ENCODE results near the gene VPS36. TPM values are rescaled to one million over a fixed set of nuclear protein-coding genes. Genes with fewer than 3 reads are reported as not detected.

VPS36 gene
- total RNA-seq, 3 donors from 2014 or later: 44.0 to 97.6 (median 65.5) TPM

- Histone ChIP-seq H3K27me3 (no peaks in the 10 kb centered on the region), H3K4me3 (peak overlapping the region in 2 of 3 donors; percentile 90 to 97), H3K9me3 (no peaks in the 10 kb centered on the region), H3K36me3 (no peaks in the 10 kb centered on the region), H3K27ac (peak overlapping the region in 1 of 2 donors; percentile 97), H3K4me1 (peaks cover 0 to 15% of the 10 kb centered on the region in 2 donors)
- DNase-seq (ENCODE audit: low spot score in 2 of 2): no peak
- TF ChIP-seq POLR2A (IDR thresholded peaks at IDR 0.05): no peak
- TF ChIP-seq POLR2AphosphoS5 (IDR thresholded peaks at IDR 0.05): no peak
- TF ChIP-seq CTCF (IDR thresholded peaks at IDR 0.05): no peak
- intact Hi-C loops (cut with DNase I; ENCODE audit: low total_unique reads): no loop called here
Measured at GRCh38 chr13:52447815-52448552, 2.5 kb downstream of the VPS36 start.

GRCh38 chr13:52447354-52447753, 3.1 kb downstream of the VPS36 start:
- TF ChIP-seq POLR2A (IDR thresholded peaks at IDR 0.05): no peak
- no peak for TF ChIP-seq POLR2AphosphoS5 (IDR thresholded peaks at IDR 0.05)
- no peak for TF ChIP-seq CTCF (IDR thresholded peaks at IDR 0.05)
- Histone ChIP-seq H3K27me3 (no peaks in the 10 kb centered on the region), H3K36me3 (no peaks in the 10 kb centered on the region), H3K27ac (peak overlapping the region in 1 of 2 donors; percentile 21), H3K4me3 (no peak overlapping the region), H3K9me3 (no peaks in the 10 kb centered on the region), H3K4me1 (peaks cover 0 to 15% of the 10 kb centered on the region in 2 donors)
- intact Hi-C loops (cut with DNase I; ENCODE audit: low total_unique reads): no loop called here
- no peak for DNase-seq (ENCODE audit: low spot score in 2 of 2)

GRCh38 chr13:52446265-52446664, 4.2 kb downstream of the VPS36 start:
- intact Hi-C loops (cut with DNase I; ENCODE audit: low total_unique reads): no loop called here
- Histone ChIP-seq H3K4me3 (no peak overlapping the region), H3K27ac (peak overlapping the region in 1 of 2 donors; percentile 40), H3K36me3 (no peaks in the 10 kb centered on the region), H3K27me3 (no peaks in the 10 kb centered on the region), H3K4me1 (peaks cover 0 to 15% of the 10 kb centered on the region in 2 donors), H3K9me3 (no peaks in the 10 kb centered on the region)
- TF ChIP-seq POLR2AphosphoS5 (IDR thresholded peaks at IDR 0.05) (no peak), POLR2A (IDR thresholded peaks at IDR 0.05) (no peak), CTCF (IDR thresholded peaks at IDR 0.05) (no peak)
- no peak for DNase-seq (ENCODE audit: low spot score in 2 of 2)

- Histone ChIP-seq H3K36me3 (peaks cover 4% of the 10 kb centered on the region), H3K4me3 (no peak overlapping the region), H3K27me3 (no peaks in the 10 kb centered on the region), H3K27ac (no peak overlapping the region), H3K4me1 (no peaks in the 10 kb centered on the region), H3K9me3 (no peaks in the 10 kb centered on the region)
- no peak for TF ChIP-seq POLR2A (IDR thresholded peaks at IDR 0.05)
- TF ChIP-seq CTCF (IDR thresholded peaks at IDR 0.05): no peak
- no peak for TF ChIP-seq POLR2AphosphoS5 (IDR thresholded peaks at IDR 0.05)
- no peak for DNase-seq (ENCODE audit: low spot score in 2 of 2)
- intact Hi-C loops (cut with DNase I; ENCODE audit: low total_unique reads): no loop called here
Measured at GRCh38 chr13:52432456-52432855, 18.0 kb downstream of the VPS36 start.

GRCh38 chr13:52428295-52428694, 22.1 kb downstream of the VPS36 start:
- no peak overlapping the region for H3K27ac ChIP-seq
- intact Hi-C loops (cut with DNase I; ENCODE audit: low total_unique reads): loop anchor here (10.0 kb wide), 1 partner anchor 393 kb away; no protein-coding TSS in a partner anchor
- no peaks in the 10 kb centered on the region for H3K9me3 ChIP-seq
- H3K4me1 ChIP-seq: no peaks in the 10 kb centered on the region
- no peaks in the 10 kb centered on the region for H3K27me3 ChIP-seq
- no peak for TF ChIP-seq POLR2A (IDR thresholded peaks at IDR 0.05)
- DNase-seq (ENCODE audit: low spot score in 2 of 2): no peak
- H3K4me3 ChIP-seq: no peak overlapping the region
- peaks cover 7% of the 10 kb centered on the region for H3K36me3 ChIP-seq

Data from breast epithelium (tissue), 4 donors.